Iris pigment epithelial cell (primary cell): Measurements from ENCODE around the gene NOBOX.
A peak's percentile ranks its signal among the peaks of the same experiment; 100 is the strongest.
"Not testable (repeated sequence)": the region's sequence is repeated elsewhere in the genome, so short reads cannot be mapped to it uniquely, and the experiment has no call there.

ENCODE experiments used
- DNase-seq: peaks from one replicate; pipeline ENCODE4 v3.0.0-alpha.2; 2011; ENCODE audit warnings: low read depth

The NOBOX gene

GRCh38 chr7:144403649-144404061 lies at the start of gene NOBOX:
TSS of gene NOBOX (minus strand) at chr7:144403693.
- no peak for DNase-seq

DNA sequence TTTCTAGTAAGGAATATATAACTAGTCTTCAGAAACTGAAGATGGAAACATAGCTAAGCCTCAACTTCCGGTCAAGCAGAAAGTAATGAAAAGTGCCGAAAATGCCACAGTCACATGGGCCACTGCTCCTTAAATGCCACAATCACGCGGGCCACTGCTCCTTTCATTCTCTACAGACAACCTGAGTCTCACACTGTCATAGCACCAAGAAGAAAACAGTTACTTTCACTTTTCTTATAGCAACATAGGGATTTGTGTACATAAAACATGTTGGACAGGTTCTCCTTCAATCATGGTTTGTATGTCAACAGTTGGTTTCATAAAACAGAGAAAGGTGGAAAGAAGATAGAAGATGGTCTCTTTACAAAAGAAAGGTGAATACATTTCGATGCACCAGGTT lies 48.6 kb upstream of the NOBOX start:
- no peak for DNase-seq

GRCh38 chr7:144445590-144445989 lies 42.1 kb upstream of the NOBOX start:
- DNase-seq = no peak

DNA sequence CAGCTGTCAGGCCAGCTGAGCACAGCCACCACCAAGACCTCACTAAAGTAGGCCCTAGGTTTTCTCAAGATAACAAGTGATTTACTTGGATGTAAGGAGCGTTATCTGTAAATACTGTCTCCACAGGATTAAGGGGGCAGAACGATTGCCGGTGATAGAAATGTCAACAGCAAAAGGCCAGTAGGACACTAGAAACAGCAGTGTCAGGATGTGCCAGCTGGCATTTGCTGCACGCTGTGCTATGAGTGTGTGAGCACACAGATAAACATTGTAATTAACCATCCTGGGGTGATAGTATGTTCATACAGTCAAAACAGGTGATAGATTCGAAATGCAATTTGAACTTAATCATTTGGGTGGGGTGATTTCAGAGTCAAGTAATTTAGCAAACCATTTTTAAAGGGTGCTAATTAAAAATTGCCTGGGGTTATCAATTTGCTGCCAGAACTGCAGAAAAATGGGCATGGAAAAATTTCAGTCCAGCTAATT lies 36.3 kb upstream of the NOBOX start:
- DNase-seq = no peak

DNA sequence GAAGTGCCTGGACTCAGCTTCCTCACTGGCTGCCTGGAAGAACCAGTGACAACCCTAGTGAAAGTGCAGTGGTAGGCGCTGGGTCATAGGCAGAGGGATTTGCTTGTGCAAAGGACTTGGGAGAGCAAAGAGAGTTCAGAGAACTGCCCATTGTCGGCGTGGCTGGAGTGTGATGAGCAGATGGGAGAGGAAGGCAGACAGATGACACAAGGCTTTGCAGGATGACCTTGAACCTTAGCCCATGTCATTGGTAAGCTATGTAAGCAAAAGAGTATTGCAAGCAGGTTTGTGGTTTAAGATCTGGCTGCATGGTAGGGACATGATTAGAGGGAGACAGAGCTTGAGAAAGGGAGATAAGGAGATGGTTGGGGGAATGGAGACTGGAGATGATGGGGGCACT lies 35.3 kb upstream of the NOBOX start:
- DNase-seq = peak; percentile 4

- peak; percentile 81 for DNase-seq
These were observed 34.1 kb upstream of the NOBOX start for GRCh38 chr7:144437370-144438191.

DNA sequence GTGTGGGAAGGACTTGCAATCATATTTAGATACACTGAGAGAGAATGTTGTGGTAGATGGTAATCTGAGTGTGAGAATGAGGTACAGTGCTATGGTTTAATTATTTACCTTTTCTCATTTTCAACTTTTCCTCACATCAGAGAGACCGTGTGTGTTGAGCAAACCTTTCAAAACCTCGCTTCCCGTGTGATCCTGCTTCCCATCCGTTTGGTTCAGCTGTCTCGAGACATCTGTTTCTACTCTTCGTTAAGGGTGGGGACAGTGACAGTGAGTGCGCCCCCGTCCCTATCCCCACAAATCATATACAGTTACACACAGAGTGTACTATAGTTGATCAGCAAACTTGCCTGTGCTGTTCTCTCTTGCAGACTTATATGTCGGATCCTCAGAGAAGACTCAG lies 33.0 kb upstream of the NOBOX start:
- DNase-seq = no peak

- no peak for DNase-seq
These were observed 24.9 kb upstream of the NOBOX start for GRCh38 chr7:144428431-144428830.

DNA sequence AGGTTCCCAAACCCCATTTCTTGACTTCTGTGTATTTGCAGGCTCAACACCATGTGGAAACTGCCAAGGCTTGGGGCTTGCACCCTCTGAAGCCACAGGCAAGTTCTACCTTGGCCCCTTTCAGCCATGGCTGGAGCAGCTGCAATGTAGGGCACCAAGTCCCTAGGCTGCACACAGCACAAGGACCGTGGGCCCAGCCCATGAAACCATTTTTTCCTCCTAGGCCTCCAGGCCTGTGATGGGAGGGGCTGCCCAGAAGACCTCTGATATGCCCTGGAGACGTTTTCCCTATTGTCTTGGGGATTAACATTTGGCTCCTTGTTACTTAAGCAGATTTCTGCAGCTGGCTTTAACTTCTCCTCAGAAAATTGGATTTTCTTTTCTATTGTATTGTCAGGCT lies 24.0 kb upstream of the NOBOX start:
- not testable (repeated sequence) for DNase-seq

DNA sequence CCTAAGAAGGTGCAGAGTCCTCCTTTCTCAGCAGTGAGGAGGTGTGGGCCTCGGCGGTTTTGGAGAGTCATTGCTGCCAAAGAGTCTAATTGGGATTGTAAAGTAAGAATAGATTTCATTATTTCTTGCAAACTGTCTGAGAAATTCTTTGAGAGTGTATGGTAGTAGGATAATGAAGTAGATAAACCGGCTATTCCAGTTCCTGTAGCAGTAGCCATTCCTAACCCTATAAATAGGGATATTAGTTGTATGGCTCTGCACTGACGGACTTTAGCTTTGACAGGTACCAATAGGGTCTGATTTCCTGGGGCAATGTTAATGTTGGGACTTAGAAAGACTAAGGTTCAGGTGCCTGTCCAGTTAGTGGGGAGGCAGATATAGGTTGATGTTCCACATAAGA lies 15.4 kb upstream of the NOBOX start:
- not testable (repeated sequence) for DNase-seq

GRCh38 chr7:144416341-144416740 lies 12.8 kb upstream of the NOBOX start:
- peak; percentile 15 for DNase-seq

GRCh38 chr7:144415858-144416257 lies 12.4 kb upstream of the NOBOX start:
- DNase-seq = no peak

GRCh38 chr7:144414815-144415214 lies 11.3 kb upstream of the NOBOX start:
- no peak for DNase-seq

DNA sequence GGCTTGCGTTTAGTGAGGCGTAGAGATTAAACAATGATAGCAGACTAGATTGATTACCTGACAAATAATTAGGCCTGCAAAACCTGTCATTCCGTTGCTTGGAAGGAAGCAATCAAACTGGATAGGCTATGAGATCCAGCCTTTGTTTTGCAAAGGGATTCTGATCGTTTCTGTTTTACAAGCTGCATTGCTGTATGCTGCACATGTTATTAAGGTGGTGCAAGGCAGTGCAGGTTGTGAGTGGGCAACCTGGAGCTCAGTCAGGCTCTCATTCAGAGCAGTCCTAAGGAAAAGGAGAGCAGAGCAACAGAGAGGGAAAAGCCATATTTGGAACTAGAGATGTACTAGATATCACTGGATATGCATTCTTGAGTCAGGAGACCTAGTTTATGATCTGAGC lies 6.9 kb upstream of the NOBOX start:
- no peak for DNase-seq

DNA sequence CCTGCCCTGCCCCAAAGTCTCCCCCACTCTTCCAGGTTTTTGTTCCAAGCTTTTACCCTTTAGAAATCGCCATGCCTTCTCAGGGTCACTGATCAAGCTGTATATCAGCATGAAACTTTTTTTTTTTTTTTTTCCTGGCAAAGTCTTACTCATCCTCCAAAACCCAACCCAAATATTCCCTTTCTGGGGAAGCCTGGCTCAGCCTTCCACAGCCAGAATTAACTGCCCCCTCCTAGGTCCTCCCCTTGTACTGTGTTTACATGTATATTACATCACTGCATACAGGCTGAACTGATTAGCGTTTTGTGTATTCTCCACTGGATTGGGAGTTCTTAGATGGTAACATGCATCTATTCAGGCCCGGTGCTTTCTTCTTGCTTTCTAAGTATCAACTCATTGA lies 4.6 kb upstream of the NOBOX start:
- DNase-seq = no peak

GRCh38 chr7:144407266-144407931 lies 3.9 kb upstream of the NOBOX start:
- DNase-seq = no peak

DNA sequence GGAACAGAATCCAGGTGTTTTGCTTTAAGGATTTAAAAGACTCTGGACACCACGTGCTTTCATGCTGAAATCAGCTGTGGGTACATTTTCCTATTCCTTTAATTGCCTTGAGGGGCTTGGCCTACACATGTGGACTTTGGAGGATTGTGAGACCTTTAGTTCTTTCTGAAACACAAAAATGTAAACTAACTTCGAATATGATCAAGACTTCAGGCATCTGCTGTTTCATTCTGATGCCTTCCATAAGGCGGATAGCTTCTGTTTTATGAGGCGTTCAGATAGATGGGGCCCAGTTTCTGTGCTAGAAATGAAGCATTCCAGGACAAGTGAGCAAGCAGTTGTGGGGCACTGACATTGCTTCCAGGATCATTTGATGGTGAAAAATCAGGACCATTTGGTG lies 1.5 kb upstream of the NOBOX start:
- DNase-seq = no peak

DNA sequence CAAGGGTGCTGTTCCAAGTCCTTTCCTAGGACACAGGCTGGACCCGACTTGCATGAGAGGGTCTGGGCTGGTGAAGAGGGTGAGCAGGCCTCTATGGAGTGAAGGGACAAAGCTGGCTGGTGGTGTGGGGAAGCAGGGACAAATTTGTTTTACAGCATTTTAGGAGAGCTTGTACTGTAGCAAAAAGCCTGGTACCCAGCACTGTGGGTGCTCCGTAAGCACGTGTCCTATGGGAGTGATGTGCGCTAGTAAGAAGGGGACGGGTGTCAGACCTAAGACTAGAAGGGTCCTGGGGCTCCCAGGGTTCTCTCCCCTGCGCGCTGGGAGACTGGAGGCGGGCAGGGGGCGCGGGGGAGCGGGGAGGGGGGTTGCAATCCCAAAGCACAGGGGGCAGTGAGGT lies 391 bp downstream of the NOBOX start:
- DNase-seq = no peak

DNA sequence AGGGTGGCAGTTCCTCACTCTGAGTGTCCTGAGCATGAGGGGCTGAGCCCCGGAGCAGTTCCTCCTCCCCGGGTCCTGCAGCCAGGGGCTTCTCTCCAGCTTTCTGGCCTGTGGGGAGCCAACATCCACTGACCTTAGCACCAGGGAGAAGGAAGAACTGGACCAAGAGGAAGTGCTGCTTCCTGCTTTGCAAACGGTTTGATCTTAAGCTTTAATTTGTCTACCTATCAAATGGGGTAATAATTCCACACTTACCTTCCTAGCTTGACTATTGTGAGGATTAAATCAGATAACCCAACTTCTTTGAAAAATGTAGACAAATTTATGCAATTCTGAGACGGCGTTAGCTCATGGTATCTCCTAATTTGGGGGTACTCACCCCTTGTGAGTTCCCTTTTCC lies 2.0 kb downstream of the NOBOX start:
- no peak for DNase-seq

- no peak for DNase-seq
These were observed 3.5 kb downstream of the NOBOX start for GRCh38 chr7:144399946-144400345.

DNA sequence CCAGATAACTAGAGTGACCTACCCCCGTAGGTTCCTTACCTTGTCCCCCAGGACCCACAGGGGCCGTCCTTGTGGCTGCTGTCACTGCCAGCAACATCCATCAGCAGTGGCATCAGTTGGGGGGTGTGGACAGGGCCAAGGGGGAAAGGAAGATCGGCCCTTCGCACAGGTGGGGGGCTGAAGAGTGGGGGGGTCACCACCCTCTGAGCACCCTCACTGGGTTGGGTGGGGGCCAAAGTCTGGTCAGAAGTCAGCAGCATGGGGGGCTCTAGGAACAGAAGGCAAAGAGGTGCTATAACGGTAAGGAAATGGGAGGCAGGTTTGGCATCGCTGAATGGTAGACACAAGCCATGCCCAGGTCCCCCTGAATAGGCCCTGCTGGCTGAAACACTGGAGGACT lies 4.6 kb downstream of the NOBOX start:
- DNase-seq = no peak

DNA sequence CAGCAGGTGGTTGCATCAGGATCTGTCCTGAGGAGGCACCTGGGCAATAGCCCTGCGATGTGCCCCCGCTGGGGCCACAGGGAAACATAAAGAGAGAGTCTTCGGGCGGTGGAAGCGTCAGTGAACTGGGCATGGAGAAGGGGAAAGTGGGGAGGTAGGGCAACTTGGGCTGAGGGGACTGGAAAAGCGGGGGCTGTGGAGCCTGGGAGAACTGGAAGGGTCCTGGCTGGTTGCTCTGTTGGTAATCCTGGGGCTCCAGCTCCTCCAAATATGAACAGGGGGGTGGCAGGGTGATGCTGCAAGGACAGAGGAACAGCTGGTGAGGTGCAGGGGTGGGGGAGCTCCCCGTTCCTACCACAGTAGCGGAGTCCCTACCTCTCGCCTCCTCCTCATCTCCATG lies 5.2 kb downstream of the NOBOX start:
- DNase-seq = no peak

GRCh38 chr7:144397086-144397485 lies 6.4 kb downstream of the NOBOX start:
- DNase-seq = no peak
